ENCODE measurements around the gene SARNP.
"Not testable (repeated sequence)": the region's sequence is repeated elsewhere in the genome, so short reads cannot be mapped to it uniquely, and the experiment has no call there.

Gene SARNP

GRCh38 chr12:55777856-55778255 is 39.7 kb downstream of the SARNP start:
- FAIRE-seq (no peak), DNase-seq (ENCODE audit: insufficient read length, low spot score) (no peak)
- TF ChIP-seq CTCF (IDR thresholded peaks at IDR 0.05; ENCODE audit: insufficient read depth, missing control alignments) = no peak

GRCh38 chr12:55771736-55772135 is 45.8 kb downstream of the SARNP start:
- DNase-seq (ENCODE audit: insufficient read length, low spot score) (no peak), FAIRE-seq (no peak)
- TF ChIP-seq CTCF (IDR thresholded peaks at IDR 0.05; ENCODE audit: insufficient read depth, missing control alignments) = no peak

- DNase-seq (ENCODE audit: insufficient read length, low spot score) (no peak), FAIRE-seq (no peak)
- TF ChIP-seq CTCF (IDR thresholded peaks at IDR 0.05; ENCODE audit: insufficient read depth, missing control alignments) = no peak
Observed at GRCh38 chr12:55767156-55767555, 50.4 kb downstream of the SARNP start.

- DNase-seq (ENCODE audit: insufficient read length, low spot score) (no peak), FAIRE-seq (no peak)
- TF ChIP-seq CTCF (IDR thresholded peaks at IDR 0.05; ENCODE audit: insufficient read depth, missing control alignments) = no peak
Observed at GRCh38 chr12:55765736-55766290, 51.7 kb downstream of the SARNP start.

- FAIRE-seq (no peak), DNase-seq (ENCODE audit: insufficient read length, low spot score) (no peak)
- TF ChIP-seq CTCF (IDR thresholded peaks at IDR 0.05; ENCODE audit: insufficient read depth, missing control alignments) = no peak
Observed at GRCh38 chr12:55762646-55763045, 54.9 kb downstream of the SARNP start.

GRCh38 chr12:55760663-55761062 is 56.9 kb downstream of the SARNP start:
- DNase-seq (ENCODE audit: insufficient read length, low spot score) (no peak), FAIRE-seq (no peak)
- no peak for TF ChIP-seq CTCF (IDR thresholded peaks at IDR 0.05; ENCODE audit: insufficient read depth, missing control alignments)

- FAIRE-seq; DNase-seq (ENCODE audit: insufficient read length, low spot score): not testable (repeated sequence)
Observed at GRCh38 chr12:55758575-55758974, 58.9 kb downstream of the SARNP start.

GRCh38 chr12:55757701-55758100 is 59.8 kb downstream of the SARNP start:
- no peak for DNase-seq (ENCODE audit: insufficient read length, low spot score)
- TF ChIP-seq CTCF (IDR thresholded peaks at IDR 0.05; ENCODE audit: insufficient read depth, missing control alignments) = no peak
- FAIRE-seq = no peak
